ENCODE data around the gene PRSS23. TPM values are rescaled to one million over a fixed set of nuclear protein-coding genes. Genes with fewer than 3 reads are reported as not detected.

PRSS23 gene
- total and polyA plus RNA-seq, 7 donors = 2.3 to 17.8 (median 4.4) TPM

DNA sequence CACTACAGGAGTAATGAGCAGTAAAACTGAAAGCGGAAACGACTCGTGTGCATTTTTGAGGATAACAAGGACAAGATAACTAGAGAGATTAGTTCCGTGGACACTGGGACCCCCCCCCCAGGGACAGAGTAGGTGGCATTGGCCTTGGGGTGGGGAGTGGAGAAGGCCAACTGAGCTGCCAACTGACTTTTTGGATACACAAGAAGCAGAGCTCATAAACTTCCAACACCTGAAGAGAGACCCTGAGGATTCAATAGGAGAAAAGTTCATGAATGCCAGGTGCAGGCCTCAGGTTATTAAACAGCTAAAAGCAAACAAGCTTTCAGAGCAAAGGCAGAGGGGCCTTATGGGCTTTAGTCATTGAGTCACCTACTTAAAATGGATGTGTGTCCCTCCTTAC, 17.6 kb upstream of the PRSS23 start:
- Histone ChIP-seq H3K4me1 (no peaks in the 10 kb centered on the region), H3K27ac (no peak overlapping the region), H3K36me3 (ENCODE audit: insufficient read depth in 1 of 2, low read depth in 1 of 2) (no peaks in the 10 kb centered on the region), H3K27me3 (ENCODE audit: insufficient read depth in 3 of 3, low read length in 2 of 3) (no peaks in the 10 kb centered on the region), H3K4me3 (no peak overlapping the region), H3K9me3 (no peaks in the 10 kb centered on the region)
- ATAC-seq (no peak), DNase-seq (no peak)
- no peak for TF ChIP-seq CTCF (IDR thresholded peaks at IDR 0.05)
- 86 to 90% (median 89%) methylated on average over 4 of the region's 4 CpGs for WGBS, 3 donors
- intact Hi-C loops (cut with DNase I) = no loop called here

DNA sequence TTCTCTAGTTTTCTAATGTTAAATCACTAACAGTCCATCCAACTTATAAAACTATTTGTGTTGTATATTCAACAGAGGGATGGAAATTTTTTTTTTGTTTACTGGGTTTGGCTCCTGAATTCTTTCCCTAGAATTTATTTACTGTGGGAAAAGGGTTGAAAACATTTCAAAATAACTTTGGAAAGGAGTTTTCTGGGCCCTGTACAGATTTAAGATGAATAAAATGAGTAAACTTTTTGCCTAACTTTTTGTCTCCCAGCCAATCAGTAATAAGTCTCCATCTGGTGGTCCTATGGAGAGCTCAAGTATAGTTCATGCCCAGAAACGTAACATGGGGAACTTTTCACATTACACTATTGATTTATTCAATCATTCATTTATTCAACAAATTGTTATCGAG, 16.7 kb upstream of the PRSS23 start:
- ATAC-seq (no peak), DNase-seq (no peak)
- intact Hi-C loops (cut with DNase I) = no loop called here
- Histone ChIP-seq H3K27me3 (ENCODE audit: insufficient read depth in 3 of 3, low read length in 2 of 3) (no peaks in the 10 kb centered on the region), H3K27ac (no peak overlapping the region), H3K9me3 (no peaks in the 10 kb centered on the region), H3K36me3 (ENCODE audit: insufficient read depth in 1 of 2, low read depth in 1 of 2) (no peaks in the 10 kb centered on the region), H3K4me1 (no peaks in the 10 kb centered on the region), H3K4me3 (no peak overlapping the region)
- 58 to 88% (median 60%) methylated on average over 2 of the region's 2 CpGs for WGBS, 3 donors
- no peak for TF ChIP-seq CTCF (IDR thresholded peaks at IDR 0.05)

- Histone ChIP-seq H3K4me3 (no peak overlapping the region), H3K27ac (no peak overlapping the region), H3K4me1 (no peaks in the 10 kb centered on the region), H3K36me3 (ENCODE audit: insufficient read depth in 1 of 2, low read depth in 1 of 2) (no peaks in the 10 kb centered on the region), H3K27me3 (ENCODE audit: insufficient read depth in 3 of 3, low read length in 2 of 3) (no peaks in the 10 kb centered on the region), H3K9me3 (no peaks in the 10 kb centered on the region)
- no peak for TF ChIP-seq CTCF (IDR thresholded peaks at IDR 0.05)
- no peak for ATAC-seq
- WGBS, 3 donors = 57 to 80% (median 62%) methylated on average over 2 of the region's 2 CpGs
- no peak for DNase-seq
- intact Hi-C loops (cut with DNase I) = no loop called here
These were observed 16.1 kb upstream of the PRSS23 start for GRCh38 chr11:86784241-86784681.

DNA sequence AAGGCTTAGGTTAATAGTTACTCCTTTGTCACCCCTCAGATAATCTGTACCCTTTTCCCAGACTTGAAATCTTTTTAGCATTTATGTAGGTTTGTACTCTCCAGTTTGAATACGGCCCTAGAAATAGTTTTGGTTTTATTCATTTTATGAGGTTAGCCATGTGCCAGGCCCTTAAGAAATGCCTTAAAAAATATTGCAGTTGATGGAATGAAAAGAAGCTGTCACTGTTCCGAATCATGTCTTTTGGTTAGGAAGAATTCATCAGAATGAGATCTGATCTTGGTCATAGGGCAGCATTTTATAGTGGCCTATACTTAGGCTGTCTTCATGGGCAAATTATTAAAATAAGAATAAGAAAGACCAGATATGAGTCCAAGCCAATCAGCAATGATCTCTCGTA, 14.8 kb upstream of the PRSS23 start:
- no peaks in the 10 kb centered on the region for H3K36me3 ChIP-seq (ENCODE audit: insufficient read depth in 1 of 2, low read depth in 1 of 2)
- no peaks in the 10 kb centered on the region for H3K27me3 ChIP-seq (ENCODE audit: insufficient read depth in 3 of 3, low read length in 2 of 3)
- no peaks in the 10 kb centered on the region for H3K9me3 ChIP-seq
- 60 to 78% (median 66%) methylated on average over 3 of the region's 3 CpGs for WGBS, 3 donors
- DNase-seq (no peak), ATAC-seq (no peak)
- no peaks in the 10 kb centered on the region for H3K4me1 ChIP-seq
- TF ChIP-seq CTCF (IDR thresholded peaks at IDR 0.05) = no peak
- no peak overlapping the region for H3K27ac ChIP-seq
- no peak overlapping the region for H3K4me3 ChIP-seq
- intact Hi-C loops (cut with DNase I) = no loop called here

- WGBS, 3 donors = 76 to 80% (median 80%) methylated on average over 2 of the region's 2 CpGs
- Histone ChIP-seq H3K4me3 (no peak overlapping the region), H3K27me3 (ENCODE audit: insufficient read depth in 3 of 3, low read length in 2 of 3) (no peaks in the 10 kb centered on the region), H3K36me3 (ENCODE audit: insufficient read depth in 1 of 2, low read depth in 1 of 2) (no peaks in the 10 kb centered on the region), H3K9me3 (no peaks in the 10 kb centered on the region), H3K4me1 (peaks cover 15% of the 10 kb centered on the region), H3K27ac (no peak overlapping the region)
- TF ChIP-seq CTCF (IDR thresholded peaks at IDR 0.05) = no peak
- intact Hi-C loops (cut with DNase I) = no loop called here
- ATAC-seq = no peak
- no peak for DNase-seq
These were observed 13.3 kb upstream of the PRSS23 start for GRCh38 chr11:86787018-86787536.

All from psoas muscle (tissue), 8 donors.